MM.1S (cell line): Measurements from ENCODE around the gene EMP2.

ENCODE experiments used
- EZH2 ChIP-seq: fragments of 300-600 bp; sonication (generic); optimal IDR thresholded peaks from 2 replicates; pipeline ENCODE3; 2017; ENCODE audit warnings: low read depth, mild to moderate bottlenecking, antibody characterized with exemption, low read length, mixed read lengths
- EZH2phosphoT487 ChIP-seq: fragments of 300-600 bp; sonication (generic); IDR thresholded peaks from 2 replicates; pipeline ENCODE4 v1.6.1; 2018; ENCODE audit warnings: antibody characterized with exemption, low read length
- TF ChIP-seq, protein P1 (sequence below): fragments of 300-600 bp; sonication (generic); IDR thresholded peaks from 2 replicates; pipeline ENCODE4 v1.5.1; 2016; ENCODE audit warnings: antibody characterized with exemption, low read length, mixed read lengths

DNA sequence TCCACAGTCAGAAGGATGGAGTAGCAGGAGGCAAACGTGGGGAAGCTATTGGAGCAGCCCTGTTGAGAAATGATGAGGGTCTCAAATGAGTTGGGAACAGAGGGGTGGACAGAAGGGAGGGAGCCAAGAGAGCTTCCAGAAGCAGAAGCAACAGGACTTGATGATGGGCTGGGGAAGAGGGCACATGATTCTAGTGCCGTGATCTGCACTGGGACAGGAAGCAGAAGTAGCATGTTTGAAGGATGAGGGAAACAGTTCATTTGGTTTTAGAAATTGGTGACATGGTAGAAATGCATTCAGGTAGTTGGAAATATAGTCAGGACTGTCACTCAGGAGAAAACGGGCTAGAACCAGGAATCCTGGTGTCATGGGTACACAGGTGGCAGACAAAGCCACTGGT, 19.4 kb downstream of the EMP2 start:
- TF ChIP-seq, protein P1, sequence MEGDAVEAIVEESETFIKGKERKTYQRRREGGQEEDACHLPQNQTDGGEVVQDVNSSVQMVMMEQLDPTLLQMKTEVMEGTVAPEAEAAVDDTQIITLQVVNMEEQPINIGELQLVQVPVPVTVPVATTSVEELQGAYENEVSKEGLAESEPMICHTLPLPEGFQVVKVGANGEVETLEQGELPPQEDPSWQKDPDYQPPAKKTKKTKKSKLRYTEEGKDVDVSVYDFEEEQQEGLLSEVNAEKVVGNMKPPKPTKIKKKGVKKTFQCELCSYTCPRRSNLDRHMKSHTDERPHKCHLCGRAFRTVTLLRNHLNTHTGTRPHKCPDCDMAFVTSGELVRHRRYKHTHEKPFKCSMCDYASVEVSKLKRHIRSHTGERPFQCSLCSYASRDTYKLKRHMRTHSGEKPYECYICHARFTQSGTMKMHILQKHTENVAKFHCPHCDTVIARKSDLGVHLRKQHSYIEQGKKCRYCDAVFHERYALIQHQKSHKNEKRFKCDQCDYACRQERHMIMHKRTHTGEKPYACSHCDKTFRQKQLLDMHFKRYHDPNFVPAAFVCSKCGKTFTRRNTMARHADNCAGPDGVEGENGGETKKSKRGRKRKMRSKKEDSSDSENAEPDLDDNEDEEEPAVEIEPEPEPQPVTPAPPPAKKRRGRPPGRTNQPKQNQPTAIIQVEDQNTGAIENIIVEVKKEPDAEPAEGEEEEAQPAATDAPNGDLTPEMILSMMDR: no peak
- TF ChIP-seq EZH2phosphoT487: no peak
- no peak for TF ChIP-seq EZH2
